ENCODE results near the gene ZNF620. TPM values are rescaled to one million over a fixed set of nuclear protein-coding genes. Genes with fewer than 3 reads are reported as not detected.

Gene ZNF620
- total and polyA plus RNA-seq, 8 donors, result 5.5 to 10.5 (median 8.3) TPM

DNA sequence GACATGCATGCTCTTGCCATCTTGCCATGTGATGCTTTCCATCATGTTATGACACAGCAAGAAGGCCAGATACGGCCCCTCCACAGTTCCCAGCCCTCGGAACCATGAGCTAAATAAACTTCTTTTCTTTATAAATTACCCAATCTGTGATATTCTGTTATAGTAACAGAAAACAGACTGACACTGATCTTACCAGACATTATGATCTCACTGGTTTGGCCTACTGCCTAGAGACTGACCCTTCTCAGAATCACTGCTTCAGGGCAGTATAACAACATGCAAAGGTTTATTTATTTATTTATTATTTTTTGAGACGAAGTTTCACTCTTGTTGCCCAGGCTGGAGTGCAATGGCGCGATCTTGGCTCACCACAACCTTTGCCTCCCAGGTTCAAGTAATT lies 14.9 kb upstream of the ZNF620 start:
- ATAC-seq, result no peak
- peaks cover 0 to 27% of the 10 kb centered on the region in 2 donors for H3K36me3 ChIP-seq
- no peak for DNase-seq
- no peaks in the 10 kb centered on the region for H3K27me3 ChIP-seq
- H3K4me3 ChIP-seq, result no peak overlapping the region
- no peaks in the 10 kb centered on the region for H3K4me1 ChIP-seq
- H3K27ac ChIP-seq, result no peak overlapping the region
- H3K9me3 ChIP-seq, result peaks cover 0 to 24% of the 10 kb centered on the region in 2 donors
- TF ChIP-seq CTCF (IDR thresholded peaks at IDR 0.05), result no peak
- intact Hi-C loops (cut with DNase I), result no loop called here

- no peak for ATAC-seq
These were observed 11.1 kb upstream of the ZNF620 start for GRCh38 chr3:40494698-40495097.

DNA sequence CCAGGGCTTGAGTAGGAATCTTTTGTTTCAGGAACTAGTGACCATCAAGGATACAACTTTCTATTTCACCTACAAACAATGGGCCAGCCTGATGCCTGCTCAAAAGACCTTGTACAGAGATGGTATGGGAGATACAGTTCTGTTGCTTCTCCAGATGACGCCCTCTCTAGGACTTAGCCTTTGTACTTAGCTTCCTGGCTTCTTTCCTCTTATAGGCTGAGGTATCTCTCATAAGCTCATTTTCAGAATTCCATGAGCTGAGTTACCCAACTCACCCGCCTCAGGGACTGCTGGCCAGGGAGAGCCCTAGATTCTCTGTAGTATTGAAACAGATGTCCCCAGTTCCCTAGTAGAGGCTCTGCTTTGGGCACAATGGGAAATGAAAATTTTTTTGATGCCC lies 8.6 kb upstream of the ZNF620 start:
- no peaks in the 10 kb centered on the region for H3K36me3 ChIP-seq
- H3K4me3 ChIP-seq, result no peak overlapping the region
- H3K27ac ChIP-seq, result no peak overlapping the region
- DNase-seq (no peak), ATAC-seq (no peak)
- TF ChIP-seq CTCF (IDR thresholded peaks at IDR 0.05), result no peak
- H3K4me1 ChIP-seq, result no peaks in the 10 kb centered on the region
- intact Hi-C loops (cut with DNase I), result no loop called here
- H3K27me3 ChIP-seq, result no peaks in the 10 kb centered on the region
- H3K9me3 ChIP-seq, result no peaks in the 10 kb centered on the region

More at GRCh38 chr3:40494698-40495097, 11.1 kb upstream of the ZNF620 start:
- intact Hi-C loops (cut with DNase I), result no loop called here
- Histone ChIP-seq H3K36me3 (no peaks in the 10 kb centered on the region), H3K27me3 (no peaks in the 10 kb centered on the region), H3K9me3 (no peaks in the 10 kb centered on the region), H3K27ac (no peak overlapping the region), H3K4me3 (no peak overlapping the region), H3K4me1 (no peaks in the 10 kb centered on the region)
- no peak for TF ChIP-seq CTCF (IDR thresholded peaks at IDR 0.05)
- DNase-seq, result no peak

GRCh38 chr3:40499952-40500351 lies 5.9 kb upstream of the ZNF620 start:
- Histone ChIP-seq H3K27me3 (no peaks in the 10 kb centered on the region), H3K9me3 (no peaks in the 10 kb centered on the region), H3K27ac (no peak overlapping the region), H3K4me1 (peaks cover 0 to 5% of the 10 kb centered on the region in 2 donors), H3K36me3 (no peaks in the 10 kb centered on the region), H3K4me3 (no peak overlapping the region)
- ATAC-seq, result no peak
- no peak for DNase-seq
- TF ChIP-seq CTCF (IDR thresholded peaks at IDR 0.05), result no peak
- intact Hi-C loops (cut with DNase I), result no loop called here

GRCh38 chr3:40502034-40502433 lies 3.8 kb upstream of the ZNF620 start:
- Histone ChIP-seq H3K27me3 (no peaks in the 10 kb centered on the region), H3K4me3 (no peak overlapping the region), H3K36me3 (no peaks in the 10 kb centered on the region), H3K27ac (no peak overlapping the region), H3K9me3 (no peaks in the 10 kb centered on the region), H3K4me1 (peaks cover 0 to 19% of the 10 kb centered on the region in 2 donors)
- intact Hi-C loops (cut with DNase I), result no loop called here
- DNase-seq, result no peak
- TF ChIP-seq CTCF (IDR thresholded peaks at IDR 0.05), result no peak
- ATAC-seq, result no peak
